IMR-90 (cell line): ENCODE measurements around the gene LENG9. TPM values are rescaled to one million over a fixed set of nuclear protein-coding genes. Genes with fewer than 3 reads are reported as not detected.
"Not testable (repeated sequence)": the region's sequence is repeated elsewhere in the genome, so short reads cannot be mapped to it uniquely, and the experiment has no call there.

Source experiments
- ATAC-seq: fragments of 200-7000 bp; cut with Tn5 transposase; 2 replicates; pipeline ENCODE4 v1.9.1; 2020; ENCODE audit warnings: low read depth, mild to moderate bottlenecking, moderate library complexity
- BruUV-seq: library from RNA; stranded (reverse); fragments of 400-500 nt; replicated peaks from 2 replicates; lab custom pipeline; 2021; lab: Mats Ljungman, UMichigan
- CTCF ChIA-PET: fragments of 300-600 bp; formaldehyde crosslinking; extraction: SDS; loops from one replicate; lab custom pipeline; 2021; ENCODE audit warnings: antibody characterized with exemption; lab: Yijun Ruan, JAX
- POLR2A ChIA-PET: fragments of 300-600 bp; sonication (Branson Sonifier 250); formaldehyde crosslinking; loops from one replicate; lab custom pipeline; 2022; ENCODE audit warnings: antibody characterized with exemption; ENCODE audit not compliant: unreplicated experiment; lab: Charles Lee
- DNase-seq: peaks from one replicate; pipeline ENCODE4 v3.0.0; 2013
- H2AFZ ChIP-seq: replicated peaks from 2 replicates; pipeline ENCODE3; 2013; ENCODE audit warnings: low read length, mild to moderate bottlenecking; ENCODE audit not compliant: poor library complexity
- H2AK5ac ChIP-seq: 2 replicates; pipeline ENCODE4 v1.6.1; 2013; ENCODE audit warnings: low read depth, low read length, inconsistent platforms
- H2AK9ac ChIP-seq: replicated peaks from 2 replicates; pipeline ENCODE3; 2013; ENCODE audit warnings: mild to moderate bottlenecking, low read depth, low read length, moderate library complexity; ENCODE audit not compliant: poor library complexity
- H2BK120ac ChIP-seq: 2 replicates; pipeline ENCODE4 v1.6.1; 2013; ENCODE audit warnings: low read depth, low read length, inconsistent platforms
- H2BK15ac ChIP-seq: 3 replicates; pipeline ENCODE4 v1.6.1; 2013; ENCODE audit warnings: low read depth, low read length, inconsistent platforms
- H2BK20ac ChIP-seq: 2 replicates; pipeline ENCODE4 v1.6.1; 2013; ENCODE audit warnings: low read depth, mild to moderate bottlenecking, inconsistent platforms, low read length, moderate library complexity
- H2BK5ac ChIP-seq: 2 replicates; pipeline ENCODE4 v1.6.1; 2013; ENCODE audit warnings: mild to moderate bottlenecking, low read depth, low read length, inconsistent platforms; ENCODE audit not compliant: poor library complexity, severe bottlenecking
- H3K14ac ChIP-seq: replicated peaks from 2 replicates; pipeline ENCODE4 v1.6.1; 2013; ENCODE audit warnings: low read depth, low read length, inconsistent platforms
- H3K18ac ChIP-seq: 2 replicates; pipeline ENCODE4 v1.6.1; 2013; ENCODE audit warnings: low read depth, low read length, control low read depth
- H3K23ac ChIP-seq: 2 replicates; pipeline ENCODE4 v1.6.1; 2013; ENCODE audit warnings: low read depth, low read length, inconsistent platforms
- H3K27ac ChIP-seq: 2 replicates; pipeline ENCODE4 v1.5.1; 2013; ENCODE audit warnings: mild to moderate bottlenecking, control low read depth, low read length; ENCODE audit not compliant: insufficient read depth
- H3K27me3 ChIP-seq: 2 replicates; pipeline ENCODE4 v1.6.1; 2013; ENCODE audit warnings: low read length; ENCODE audit not compliant: control insufficient read depth, insufficient read depth
- H3K36me3 ChIP-seq: 2 replicates; pipeline ENCODE4 v1.6.1; 2013; ENCODE audit warnings: low read length, mixed read lengths; ENCODE audit not compliant: control insufficient read depth, insufficient read depth
- H3K4ac ChIP-seq: 2 replicates; pipeline ENCODE4 v1.6.1; 2013; ENCODE audit warnings: low read depth, low read length, inconsistent platforms
- H3K4me1 ChIP-seq: 2 replicates; pipeline ENCODE4 v1.6.1; 2013; ENCODE audit warnings: low read length, mixed read lengths; ENCODE audit not compliant: control insufficient read depth, insufficient read depth
- H3K4me2 ChIP-seq: 2 replicates; pipeline ENCODE4 v1.6.1; 2013; ENCODE audit warnings: low read depth, mild to moderate bottlenecking, control low read depth, low read length, moderate library complexity
- H3K4me3 ChIP-seq: 2 replicates; pipeline ENCODE4 v1.5.1; 2013; ENCODE audit warnings: low read depth, mild to moderate bottlenecking, control low read depth, low read length, moderate library complexity; ENCODE audit not compliant: insufficient read depth
- H3K56ac ChIP-seq: 2 replicates; pipeline ENCODE4 v1.6.1; 2013; ENCODE audit warnings: low read length, inconsistent platforms; ENCODE audit not compliant: insufficient read depth; ENCODE audit errors: extremely low read depth
- H3K79me1 ChIP-seq, 2 experiments: 2 replicates each; pipeline ENCODE4 v1.6.1; 2013; ENCODE audit warnings: low read length in 2 of 2, inconsistent platforms in 1 of 2, low read depth in 1 of 2
- H3K9ac ChIP-seq: 2 replicates; pipeline ENCODE4 v1.6.1; 2013; ENCODE audit warnings: low read depth, low read length, control low read depth
- H3K9me1 ChIP-seq: 2 replicates; pipeline ENCODE4 v1.6.1; 2013; ENCODE audit warnings: low read length, inconsistent platforms; ENCODE audit not compliant: insufficient read depth
- H3K9me3 ChIP-seq: 2 replicates; pipeline ENCODE4 v1.6.1; 2013; ENCODE audit warnings: low read length; ENCODE audit not compliant: control insufficient read depth, insufficient read depth
- H4K20me1 ChIP-seq: 2 replicates; pipeline ENCODE4 v1.6.1; 2013; ENCODE audit warnings: low read length, inconsistent platforms; ENCODE audit not compliant: insufficient read depth
- H4K5ac ChIP-seq: 2 replicates; pipeline ENCODE4 v1.6.1; 2013; ENCODE audit warnings: mild to moderate bottlenecking, low read depth, low read length, control low read depth
- H4K8ac ChIP-seq, 2 experiments: 2 replicates each; pipeline ENCODE4 v1.6.1; 2013; ENCODE audit warnings: low read depth in 2 of 2, low read length in 2 of 2, control low read depth in 1 of 2, inconsistent platforms in 1 of 2
- H4K91ac ChIP-seq: 2 replicates; pipeline ENCODE4 v1.6.1; 2013; ENCODE audit warnings: low read depth, low read length, inconsistent platforms; ENCODE audit not compliant: insufficient read depth
- WGBS, 2 experiments: methylation state at CpG; one replicate each; pipeline versions ENCODE4 v1.1.5 to v1.1.7; 2013; ENCODE audit warnings: missing lambda C conversion rate in 2 of 2; ENCODE audit not compliant: insufficient read length in 1 of 2; ENCODE audit errors: extremely low coverage in 2 of 2; 5-methylcytosine and 5-hydroxymethylcytosine counted together
- dilution Hi-C: fragments of 300-500 bp; cut with HindIII; formaldehyde crosslinking; loops from one replicate; pipeline ENCODE4 v1.14.3; 2018; ENCODE audit warnings: low sequenced_read_pairs; ENCODE audit not compliant: unreplicated experiment
- in situ Hi-C: fragments of 300-500 bp; cut with MboI; formaldehyde crosslinking; loops from 3 replicates; pipeline ENCODE4 v1.14.3; 2019; ENCODE audit warnings: low sequenced_read_pairs, inconsistent platforms, mixed read lengths
- intact Hi-C: fragments of 100-400 bp; cut with micrococcal nuclease; formaldehyde crosslinking; loops from 2 replicates; pipeline ENCODE4 v1.10.0; 2022
- polyA plus RNA-seq, 3 experiments: library from polyadenylated mRNA; depleted of rRNA; stranded (reverse); fragments of >200 nt; gene quantifications; 2 replicates each; pipeline ENCODE4 v1.2.3, GENCODE V29; 2012; ENCODE audit warnings: low replicate concordance in 1 of 3
- total RNA-seq: library from RNA; depleted of rRNA; stranded (reverse); fragments of >200 nt; gene quantifications from 2 replicates; pipeline ENCODE4 v1.2.3, GENCODE V29; 2012

Gene LENG9
- total and polyA plus RNA-seq, 2 of the 4 experiments (the other 2 are of a cell fraction) = 0.94 to 1.1 TPM

DNA sequence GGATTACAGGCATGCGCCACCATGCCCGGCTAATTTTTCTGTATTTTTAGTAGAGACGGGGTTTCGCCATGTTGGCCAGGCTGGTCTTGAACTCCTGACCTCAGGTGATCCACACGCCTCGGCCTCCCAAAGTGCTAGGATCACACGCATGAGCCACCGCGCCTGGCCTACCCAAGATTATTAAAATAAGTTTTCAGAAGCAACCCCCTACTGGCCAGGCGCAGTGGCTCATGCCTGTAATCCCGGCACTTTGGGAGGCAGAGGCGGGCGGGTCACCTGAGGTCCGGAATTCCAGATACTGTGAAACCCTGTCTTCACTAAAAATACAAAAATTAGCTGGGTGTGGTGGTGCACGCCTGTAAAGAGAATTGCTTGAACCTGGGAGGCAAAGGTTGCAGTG, 17.2 kb downstream of the LENG9 start:
- BruUV-seq, H3K18ac ChIP-seq, H2AFZ ChIP-seq, H2AK5ac ChIP-seq, H3K14ac ChIP-seq, H3K9me1 ChIP-seq, in situ Hi-C loops, H2BK5ac ChIP-seq, H2AK9ac ChIP-seq, H3K9me3 ChIP-seq, ATAC-seq, H2BK120ac ChIP-seq, H3K27me3 ChIP-seq, H2BK20ac ChIP-seq, H3K56ac ChIP-seq, H3K23ac ChIP-seq, DNase-seq, H3K4me2 ChIP-seq, H3K27ac ChIP-seq, H4K5ac ChIP-seq, POLR2A ChIA-PET, H2BK15ac ChIP-seq, H3K4me3 ChIP-seq, intact Hi-C loops, H4K8ac ChIP-seq, H4K91ac ChIP-seq, dilution Hi-C loops, H3K4ac ChIP-seq, H3K4me1 ChIP-seq, H3K9ac ChIP-seq: not testable (repeated sequence)
- CTCF ChIA-PET = interaction anchor here (0.6 kb wide), 1 partner anchor 10 kb away, joined by 3 read pairs; no protein-coding TSS in a partner anchor
- Histone ChIP-seq H4K20me1 (peaks cover 24% of the 10 kb centered on the region), H3K79me1 (peaks cover 15 to 33% of the 10 kb centered on the region in 2 experiments), H3K36me3 (peaks cover 13% of the 10 kb centered on the region)
- 100% methylated on average over 2 of the region's 15 CpGs; no CpG with 5 or more reads in 1 of the 2 experiments for WGBS, 2 experiments
